NCI-H226 (cell line): Measurements from ENCODE around the gene AZU1.
"Not testable (repeated sequence)": the region's sequence is repeated elsewhere in the genome, so short reads cannot be mapped to it uniquely, and the experiment has no call there.

ENCODE experiments used
- DNase-seq: peaks from one replicate; pipeline ENCODE4 v3.0.0-alpha.2; 2015

The AZU1 gene

DNA sequence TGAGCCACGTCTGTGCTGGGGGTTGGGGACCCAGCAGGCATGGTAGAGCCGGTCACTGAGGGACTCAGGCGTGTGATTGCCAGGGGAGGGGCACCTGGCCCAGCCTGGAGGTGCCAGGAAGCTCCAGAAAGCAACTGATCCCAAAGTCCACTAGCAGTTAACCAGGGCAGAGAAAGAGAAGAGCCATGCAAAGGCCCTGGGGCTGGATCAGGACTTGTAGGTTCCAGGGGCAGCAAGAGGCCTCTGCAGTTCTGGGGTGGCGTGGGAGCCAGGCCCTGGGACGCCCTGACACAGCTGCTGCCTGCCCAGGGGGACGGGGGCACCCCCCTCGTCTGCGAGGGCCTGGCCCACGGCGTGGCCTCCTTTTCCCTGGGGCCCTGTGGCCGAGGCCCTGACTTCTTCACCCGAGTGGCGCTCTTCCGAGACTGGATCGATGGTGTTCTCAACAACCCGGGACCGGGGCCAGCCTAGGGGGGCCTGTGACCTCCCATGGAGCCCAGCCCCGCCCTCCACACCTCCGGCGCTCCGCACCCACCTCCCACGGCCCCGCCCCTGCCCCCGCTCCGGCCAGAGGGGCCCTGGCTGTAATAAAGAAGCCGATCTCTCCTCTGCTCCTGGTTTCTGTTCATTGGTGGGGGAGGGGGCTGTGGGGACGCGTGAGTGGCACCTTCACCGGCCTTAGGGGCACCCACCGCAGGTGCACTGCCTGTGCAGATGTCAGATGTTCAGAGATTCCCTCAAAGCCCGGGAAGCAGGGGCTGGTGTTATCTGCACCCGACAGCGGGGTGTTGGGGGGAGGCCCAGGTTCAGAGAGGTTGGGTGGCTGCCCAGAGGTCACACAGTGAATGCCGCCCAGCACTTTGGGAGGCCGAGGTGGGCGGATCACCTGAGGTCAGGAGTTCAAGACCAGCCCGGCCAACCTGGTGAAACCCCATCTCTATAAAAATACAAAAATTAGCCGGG, 4.1 kb downstream of the AZU1 start:
- DNase-seq, result no peak

DNA sequence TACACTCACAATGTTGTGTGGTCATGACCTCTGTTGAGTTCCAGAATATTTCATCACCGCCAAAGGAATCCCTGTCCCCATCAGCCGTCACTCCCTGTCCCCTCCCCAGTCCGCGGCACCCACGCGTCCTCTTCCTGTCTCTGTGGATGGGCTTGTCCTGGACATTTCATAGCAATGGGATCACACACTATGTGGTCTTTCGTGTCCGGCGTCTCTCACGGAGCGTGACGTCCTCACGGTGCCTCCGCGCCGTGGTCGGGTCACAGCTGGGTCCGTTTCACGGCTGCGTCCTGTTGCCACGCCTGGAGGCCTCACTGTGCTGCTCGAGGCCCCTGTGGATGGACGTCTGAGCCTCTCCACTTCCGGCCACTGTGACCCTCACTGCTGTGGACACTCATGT, 6.6 kb downstream of the AZU1 start:
- DNase-seq, result no peak

DNA sequence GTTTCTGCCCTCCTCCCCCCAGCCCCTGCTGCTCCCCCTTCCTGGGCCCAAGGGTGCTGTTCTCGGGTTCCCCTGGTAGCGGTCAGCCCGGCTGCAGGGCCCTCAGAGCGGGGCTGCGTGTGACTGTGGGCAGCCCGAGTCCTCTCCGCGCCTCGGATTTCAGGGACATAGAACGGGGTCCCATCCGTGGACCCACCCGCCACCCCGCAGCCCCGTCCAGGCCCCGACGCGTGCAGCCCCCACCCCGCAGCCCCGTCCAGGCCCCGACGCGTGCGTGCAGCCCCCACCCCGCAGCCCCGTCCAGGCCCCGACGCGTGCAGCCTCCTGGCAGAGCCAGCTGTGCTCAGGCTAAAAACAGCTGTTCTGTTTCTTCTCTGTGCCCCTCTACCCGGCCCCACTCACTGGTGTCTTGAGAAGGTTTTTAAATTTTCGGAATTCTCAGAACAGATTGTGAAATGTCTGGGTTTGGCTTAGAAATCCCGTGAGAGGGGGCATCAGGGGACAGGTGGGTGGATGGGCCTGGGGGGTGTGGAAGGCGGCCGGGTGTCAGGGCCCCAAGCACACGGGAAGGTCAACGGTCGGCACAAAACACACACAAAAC, 7.7 kb downstream of the AZU1 start:
- no peak for DNase-seq

DNA sequence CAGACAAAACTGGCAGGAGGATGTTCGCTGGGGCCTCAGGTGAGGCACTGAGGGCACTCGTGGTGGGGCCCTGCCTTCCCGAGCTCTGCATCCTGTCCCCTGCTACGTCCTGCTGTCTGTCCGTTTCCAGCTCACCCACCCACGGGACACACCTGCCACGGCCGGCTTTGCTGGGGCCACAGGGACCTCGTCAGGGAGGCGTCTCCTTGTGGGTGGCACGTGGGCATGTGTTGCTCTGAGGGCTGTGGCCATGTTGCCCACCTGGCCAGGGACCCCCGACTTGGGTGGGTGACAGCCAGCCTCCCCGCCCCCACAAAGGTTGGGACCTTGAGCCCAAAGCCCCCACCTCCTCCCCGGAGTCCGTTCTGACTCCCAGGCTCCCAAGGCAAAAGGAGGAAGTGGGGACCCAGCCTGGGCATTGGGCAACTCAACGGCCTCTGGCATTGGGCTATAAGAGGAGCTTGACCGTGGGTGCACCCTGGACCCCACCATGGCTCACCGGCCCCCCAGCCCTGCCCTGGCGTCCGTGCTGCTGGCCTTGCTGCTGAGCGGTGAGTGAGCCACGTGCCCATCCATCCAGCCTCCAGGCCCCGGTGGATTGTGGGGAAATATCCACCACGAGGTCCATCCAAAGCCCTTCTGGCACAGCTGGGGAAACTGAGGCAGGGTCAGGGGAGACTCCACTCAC, 13.0 kb downstream of the AZU1 start, which contains the start of gene PRTN3:
Gene PRTN3 (plus strand): TSS at position 481 of the 688 bp plus-strand sequence. CDS start 10 bp downstream, at position 491.
- no peak for DNase-seq

DNA sequence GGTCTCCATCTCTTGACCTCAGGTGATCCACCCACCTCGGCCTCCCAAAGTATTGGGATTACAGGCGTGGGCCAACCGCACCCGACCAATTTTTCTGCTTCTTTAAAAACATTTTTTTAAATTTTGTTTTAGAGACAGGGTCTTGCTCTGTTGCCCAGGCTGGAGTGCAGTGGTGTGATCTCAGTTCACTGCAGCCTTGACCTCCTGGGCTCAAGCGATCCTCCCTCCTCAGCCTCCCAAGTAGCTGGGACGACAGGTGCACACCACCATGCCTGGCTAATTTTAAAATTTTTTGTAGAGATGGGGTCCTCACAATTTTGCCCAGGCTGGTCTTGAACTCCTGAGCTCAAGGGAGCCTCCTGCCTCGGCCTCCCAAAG, 15.2 kb downstream of the AZU1 start:
- DNase-seq, result not testable (repeated sequence)

DNA sequence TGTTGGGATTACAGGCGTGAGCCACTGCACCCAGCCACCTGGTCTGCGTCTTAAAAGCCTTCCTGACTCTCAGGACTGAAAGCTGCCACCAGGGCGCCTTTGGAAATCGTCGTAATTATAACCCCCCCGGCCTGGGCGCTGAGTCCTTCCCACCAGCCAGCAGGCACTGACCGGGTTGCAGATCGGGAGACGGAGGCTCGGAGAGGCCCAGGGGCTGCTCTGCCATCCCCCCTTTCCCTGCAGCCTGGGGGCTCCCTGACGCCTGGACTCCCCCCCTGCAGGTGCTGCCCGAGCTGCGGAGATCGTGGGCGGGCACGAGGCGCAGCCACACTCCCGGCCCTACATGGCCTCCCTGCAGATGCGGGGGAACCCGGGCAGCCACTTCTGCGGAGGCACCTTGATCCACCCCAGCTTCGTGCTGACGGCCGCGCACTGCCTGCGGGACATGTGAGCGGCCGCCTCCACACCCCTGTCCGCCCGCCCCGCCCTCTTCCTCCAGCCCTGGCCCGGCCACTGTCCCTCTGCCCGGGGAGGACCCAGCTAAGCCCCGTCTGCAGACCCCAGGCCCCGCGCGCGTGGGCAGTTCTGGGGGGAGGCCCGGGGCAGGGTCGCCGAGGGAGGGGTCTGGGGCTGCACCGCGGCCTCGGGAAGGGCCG, 15.7 kb downstream of the AZU1 start:
- no peak for DNase-seq

DNA sequence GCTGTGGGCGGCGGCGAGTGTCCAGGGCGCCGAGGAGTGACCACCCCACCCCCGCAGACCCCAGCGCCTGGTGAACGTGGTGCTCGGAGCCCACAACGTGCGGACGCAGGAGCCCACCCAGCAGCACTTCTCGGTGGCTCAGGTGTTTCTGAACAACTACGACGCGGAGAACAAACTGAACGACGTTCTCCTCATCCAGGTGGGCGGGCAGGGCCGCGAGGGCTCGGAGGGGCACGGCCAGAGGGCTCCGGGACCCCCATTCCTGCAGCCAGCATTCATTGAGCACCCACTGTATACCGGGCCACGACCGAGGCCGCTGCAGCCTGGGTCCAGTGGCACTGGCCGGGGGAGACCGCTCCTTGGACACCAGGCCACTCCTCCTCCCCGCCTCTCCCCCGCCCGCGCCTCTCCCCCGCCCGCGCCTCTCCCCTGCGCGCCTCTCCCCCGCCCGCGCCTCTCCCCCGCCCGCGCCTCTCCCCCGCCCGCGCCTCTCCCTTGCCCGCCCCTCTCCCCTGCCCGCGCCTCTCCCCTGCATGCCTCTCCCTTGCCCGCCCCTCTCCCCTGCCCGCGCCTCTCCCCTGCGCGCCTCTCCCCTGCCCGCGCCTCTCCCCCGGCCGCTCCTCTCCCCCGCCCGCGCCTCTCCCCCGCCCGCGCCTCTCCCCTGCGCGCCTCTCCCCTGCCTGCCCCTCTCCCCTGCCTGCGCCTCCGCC, 16.4 kb downstream of the AZU1 start:
- no peak for DNase-seq

DNA sequence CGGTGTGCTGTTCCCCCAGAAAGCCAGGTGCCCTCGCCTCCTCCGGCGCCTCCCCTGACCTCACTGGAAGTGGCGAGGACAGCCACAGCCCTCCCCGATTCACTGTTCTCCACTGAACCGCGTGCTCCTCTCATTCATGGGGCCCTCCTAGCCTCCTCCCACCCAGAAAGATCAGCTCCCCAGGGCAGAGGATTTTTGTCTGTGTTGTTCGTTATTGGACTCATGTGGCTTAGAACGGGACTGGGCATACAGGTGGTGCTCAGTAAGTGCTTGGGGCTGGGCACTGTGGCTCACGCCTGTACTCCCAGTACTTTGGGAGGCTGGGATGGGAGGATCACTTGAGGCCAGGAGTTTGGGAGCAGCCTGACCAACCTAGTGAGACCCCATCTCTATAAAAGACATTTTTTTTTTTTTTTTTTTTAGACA, 16.9 kb downstream of the AZU1 start:
- no peak for DNase-seq

DNA sequence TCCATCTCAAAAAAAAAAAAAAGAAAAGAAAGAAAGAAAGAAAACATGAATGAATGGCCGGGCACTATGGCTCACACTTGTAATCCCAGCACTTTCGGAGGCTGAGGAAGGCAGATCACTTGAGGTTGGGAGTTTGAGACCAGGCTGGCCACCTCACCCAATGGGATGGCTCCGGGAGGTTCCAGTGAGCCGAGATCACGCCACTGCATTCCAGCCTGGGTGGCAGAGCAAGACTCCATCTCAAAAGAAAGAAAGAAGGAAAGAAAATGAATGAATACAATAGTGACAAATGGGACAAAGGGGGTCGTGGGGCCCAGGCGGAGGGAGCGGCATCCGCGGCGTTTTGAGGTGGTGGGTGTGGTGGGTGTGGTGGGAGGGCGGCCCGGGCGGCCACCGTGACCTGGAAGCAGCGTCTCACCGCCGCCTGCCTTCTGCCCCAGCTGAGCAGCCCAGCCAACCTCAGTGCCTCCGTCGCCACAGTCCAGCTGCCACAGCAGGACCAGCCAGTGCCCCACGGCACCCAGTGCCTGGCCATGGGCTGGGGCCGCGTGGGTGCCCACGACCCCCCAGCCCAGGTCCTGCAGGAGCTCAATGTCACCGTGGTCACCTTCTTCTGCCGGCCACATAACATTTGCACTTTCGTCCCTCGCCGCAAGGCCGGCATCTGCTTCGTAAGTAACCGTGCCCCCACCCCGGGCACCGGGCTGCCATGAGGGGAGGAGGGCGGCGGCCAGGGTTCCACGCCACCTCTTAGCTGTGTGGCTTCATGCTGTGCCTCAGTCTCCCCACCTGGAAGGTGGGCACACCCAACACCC, 18.3 kb downstream of the AZU1 start:
- DNase-seq, result no peak

DNA sequence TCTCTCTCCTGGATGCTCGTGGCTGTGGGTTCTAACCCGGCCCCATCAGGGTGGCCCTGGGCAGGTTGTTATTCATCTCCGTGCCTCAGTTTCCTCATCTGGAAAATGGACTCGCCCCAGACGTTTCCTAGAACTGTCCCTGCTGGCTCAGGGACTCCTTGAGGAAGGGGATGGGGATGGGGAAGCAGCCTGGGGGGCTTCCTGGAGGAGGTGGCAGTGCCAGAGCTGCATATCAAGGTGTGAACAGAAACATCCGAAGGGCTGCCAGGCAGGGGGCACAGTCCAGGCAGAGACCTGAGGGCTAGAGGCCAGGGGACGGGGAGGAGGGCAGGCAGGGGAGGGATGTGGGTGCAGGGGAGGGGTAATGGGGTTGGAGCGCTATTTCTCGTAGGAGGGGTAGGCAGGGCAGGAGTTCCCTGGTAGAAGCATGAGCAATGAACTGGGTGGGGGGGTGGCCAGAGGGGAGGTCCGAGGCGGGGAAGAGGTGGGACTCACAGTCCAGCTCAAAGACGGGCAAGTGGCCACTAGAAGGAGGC, 20.8 kb downstream of the AZU1 start:
- no peak for DNase-seq

DNA sequence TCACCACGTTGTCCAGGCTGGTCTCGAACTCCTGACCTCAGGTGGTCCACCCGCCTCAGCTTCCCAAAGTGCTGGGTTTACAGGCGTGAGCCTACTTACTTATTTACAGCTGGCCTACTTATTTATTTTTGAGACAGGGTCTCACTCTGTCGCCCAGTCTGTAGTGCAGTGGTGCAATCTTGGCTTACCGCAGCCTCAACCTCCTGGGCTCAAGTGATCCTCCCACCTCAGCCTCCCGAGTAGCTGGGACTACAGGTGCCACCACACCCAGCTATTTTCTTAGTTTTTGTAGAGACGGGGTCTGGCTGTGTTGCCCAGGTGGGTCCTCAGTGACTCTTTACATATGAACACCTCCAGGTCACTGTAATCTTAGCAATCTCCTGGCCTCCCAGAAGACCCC, 21.6 kb downstream of the AZU1 start:
- DNase-seq, result not testable (repeated sequence)

DNA sequence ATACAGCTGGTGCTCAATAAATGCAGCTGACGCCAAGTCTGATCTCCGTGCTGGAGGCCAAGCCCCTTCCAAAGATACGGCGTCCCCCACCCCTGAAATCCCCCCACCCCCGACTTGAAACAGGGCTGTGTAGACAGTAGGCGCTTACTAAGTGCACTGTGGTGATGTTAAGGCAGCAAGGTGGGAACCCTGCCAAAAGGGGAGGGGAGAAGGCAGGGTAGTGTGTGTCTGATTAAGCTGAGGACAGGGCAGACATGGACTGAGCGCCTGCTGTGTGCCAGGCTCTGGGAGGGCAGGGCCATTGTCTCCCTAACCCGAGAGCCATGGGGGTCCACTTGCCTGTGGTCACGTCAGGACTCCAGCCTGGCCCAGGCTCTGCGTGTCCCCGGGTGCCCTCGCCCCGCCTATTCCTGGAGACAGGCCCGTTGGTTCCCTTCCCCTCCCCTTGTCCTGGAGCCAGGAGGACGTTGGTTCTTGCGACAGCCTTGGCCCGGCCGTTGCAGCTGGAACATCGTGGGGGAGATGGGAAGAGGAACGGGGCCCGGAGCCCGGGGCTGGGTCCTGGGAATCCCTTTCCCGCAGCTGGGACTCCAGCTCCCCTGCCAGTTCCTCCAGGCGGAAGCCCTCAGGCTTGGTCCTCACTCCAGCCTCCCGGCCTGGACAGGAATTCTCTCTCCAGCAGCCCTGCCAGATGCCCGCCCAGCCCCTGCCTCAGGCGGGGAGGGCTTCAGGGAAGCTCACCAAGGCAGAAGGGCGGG, 22.8 kb downstream of the AZU1 start:
- DNase-seq, result peak; percentile 73

DNA sequence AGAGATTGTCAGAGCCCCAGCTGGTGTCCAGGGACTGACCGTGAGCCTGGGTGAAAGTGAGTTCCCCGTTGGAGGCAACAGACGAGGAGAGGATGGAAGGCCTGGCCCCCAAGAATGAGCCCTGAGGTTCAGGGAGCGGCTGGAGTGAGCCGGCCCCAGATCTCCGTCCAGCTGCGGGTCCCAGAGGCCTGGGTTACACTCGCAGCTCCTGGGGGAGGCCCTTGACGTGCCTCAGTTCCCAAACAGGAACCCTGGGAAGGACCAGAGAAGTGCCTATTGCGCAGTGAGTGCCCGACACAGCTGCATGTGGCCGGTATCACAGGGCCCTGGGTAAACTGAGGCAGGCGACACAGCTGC, 23.3 kb downstream of the AZU1 start:
- no peak for DNase-seq

DNA sequence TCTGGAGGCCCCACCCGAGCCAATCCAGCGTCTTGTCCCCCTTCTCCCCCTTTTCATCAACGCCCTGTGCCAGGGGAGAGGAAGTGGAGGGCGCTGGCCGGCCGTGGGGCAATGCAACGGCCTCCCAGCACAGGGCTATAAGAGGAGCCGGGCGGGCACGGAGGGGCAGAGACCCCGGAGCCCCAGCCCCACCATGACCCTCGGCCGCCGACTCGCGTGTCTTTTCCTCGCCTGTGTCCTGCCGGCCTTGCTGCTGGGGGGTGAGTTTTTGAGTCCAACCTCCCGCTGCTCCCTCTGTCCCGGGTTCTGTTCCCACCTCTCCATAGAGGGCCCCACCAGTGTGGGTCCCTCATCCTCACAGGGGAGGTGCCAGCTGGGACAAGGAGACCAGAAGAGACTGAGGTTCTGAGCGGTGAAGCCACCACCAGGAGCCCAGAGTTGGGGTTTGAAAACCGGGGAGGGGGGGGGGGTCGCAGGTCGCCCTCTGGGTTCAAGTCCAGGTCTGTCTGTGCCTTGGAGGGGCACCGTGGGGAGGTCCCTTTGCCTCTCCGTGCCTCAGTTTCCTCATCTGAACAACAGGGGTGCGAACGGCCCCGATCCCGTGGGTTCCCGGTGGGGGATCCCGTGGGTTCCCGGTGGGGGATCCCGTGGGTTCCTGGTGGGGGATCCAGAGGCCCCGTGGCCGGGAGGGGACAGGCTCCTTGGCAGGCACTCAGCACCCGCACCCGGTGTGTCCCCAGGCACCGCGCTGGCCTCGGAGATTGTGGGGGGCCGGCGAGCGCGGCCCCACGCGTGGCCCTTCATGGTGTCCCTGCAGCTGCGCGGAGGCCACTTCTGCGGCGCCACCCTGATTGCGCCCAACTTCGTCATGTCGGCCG, 24.7 kb downstream of the AZU1 start, which contains the start of gene ELANE:
Gene ELANE (plus strand): TSS at position 168 of the 878 bp plus-strand sequence. CDS start 26 bp downstream, at position 194.
- DNase-seq, result no peak

DNA sequence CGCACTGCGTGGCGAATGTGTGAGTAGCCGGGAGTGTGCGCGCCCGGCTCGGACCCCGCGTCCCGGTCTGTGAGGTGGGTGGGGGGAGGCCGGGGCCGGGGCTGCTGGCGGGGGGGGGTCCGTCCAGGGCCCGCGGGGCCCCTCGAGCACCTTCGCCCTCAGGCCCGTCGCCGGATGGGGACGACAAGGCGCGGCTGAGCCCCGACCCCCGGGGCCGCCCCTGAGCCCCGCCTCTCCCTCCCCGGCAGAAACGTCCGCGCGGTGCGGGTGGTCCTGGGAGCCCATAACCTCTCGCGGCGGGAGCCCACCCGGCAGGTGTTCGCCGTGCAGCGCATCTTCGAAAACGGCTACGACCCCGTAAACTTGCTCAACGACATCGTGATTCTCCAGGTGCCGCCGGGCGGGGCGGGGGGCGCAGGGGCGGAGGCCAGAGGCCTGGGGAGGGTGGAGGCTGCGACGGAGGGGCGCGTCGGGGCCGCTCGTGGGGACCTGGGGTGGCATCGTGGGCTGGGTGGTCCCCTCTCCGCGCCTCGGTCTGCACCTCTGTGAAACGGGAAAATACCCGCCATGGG, 25.5 kb downstream of the AZU1 start:
- no peak for DNase-seq

DNA sequence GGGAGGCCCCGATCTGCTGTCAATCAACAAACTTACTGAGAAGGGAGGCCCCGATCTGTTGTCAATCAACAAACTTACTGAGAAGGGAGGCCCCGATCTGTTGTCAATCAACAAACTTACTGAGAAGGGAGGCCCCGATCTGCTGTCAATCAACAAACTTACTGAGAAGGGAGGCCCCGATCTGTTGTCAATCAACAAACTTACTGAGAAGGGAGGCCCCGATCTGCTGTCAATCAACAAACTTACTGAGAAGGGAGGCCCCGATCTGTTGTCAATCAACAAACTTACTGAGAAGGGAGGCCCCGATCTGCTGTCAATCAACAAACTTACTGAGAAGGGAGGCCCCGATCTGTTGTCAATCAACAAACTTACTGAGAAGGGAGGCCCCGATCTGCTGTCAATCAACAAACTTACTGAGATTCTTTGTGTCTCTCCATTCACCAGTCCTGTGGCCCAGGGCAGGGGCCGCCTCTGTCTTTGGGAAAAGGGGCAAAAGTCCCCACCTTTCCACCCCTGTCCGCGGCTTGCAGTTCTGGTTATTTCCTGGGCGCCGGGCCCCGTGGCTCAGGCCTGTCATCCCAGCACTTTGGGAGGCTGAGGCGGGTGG, 26.1 kb downstream of the AZU1 start:
- DNase-seq, result not testable (repeated sequence)

DNA sequence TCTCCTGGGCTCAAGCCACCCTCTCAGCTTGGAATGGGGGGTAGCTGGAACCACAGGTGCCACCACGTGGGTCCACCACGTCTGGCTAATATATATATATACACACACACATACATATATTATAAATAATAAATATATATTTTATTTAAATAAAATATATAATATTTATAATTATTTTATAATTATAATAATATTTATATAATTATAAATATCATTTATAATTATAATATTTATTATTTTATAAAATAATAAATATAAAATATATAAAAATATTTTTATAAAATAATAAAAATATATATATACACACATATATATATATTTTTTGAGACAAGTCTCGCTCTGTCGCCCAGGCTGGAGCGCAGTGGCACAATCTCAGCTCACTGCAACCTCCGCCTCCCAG, 26.9 kb downstream of the AZU1 start:
- no peak for DNase-seq

DNA sequence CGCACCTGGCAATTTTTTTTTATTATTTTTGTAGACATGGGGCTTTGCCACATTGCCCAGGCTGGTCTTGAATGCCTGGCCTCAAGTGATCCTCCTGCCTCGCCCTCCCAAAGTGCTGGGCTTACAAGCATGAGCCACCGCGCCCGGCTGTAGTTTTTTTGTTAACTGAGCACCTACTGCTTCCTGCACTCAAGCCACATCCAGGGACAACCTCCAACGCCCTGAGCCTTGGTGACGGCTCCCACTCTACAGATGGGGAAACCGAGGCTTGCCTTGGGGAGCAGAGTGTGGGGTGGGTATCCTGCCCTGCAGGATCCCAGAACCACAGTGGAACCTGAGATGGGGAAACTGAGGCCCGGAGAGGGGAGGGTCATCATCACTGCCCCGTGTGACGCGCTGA, 27.5 kb downstream of the AZU1 start:
- DNase-seq, result no peak
